Activated CD8-positive, alpha-beta memory T cell treated with anti-CD3 and anti-CD28 coated beads for 1 hour (primary cell): ENCODE data around the gene POMT1.

Source experiments
- DNase-seq, 2 donors: peaks; one replicate each; pipeline ENCODE4 v3.0.0-alpha.2; 2020; ENCODE audit warnings: low read depth in 1 of 2; ENCODE audit errors: extremely low read depth in 1 of 2

POMT1 gene

GRCh38 chr9:131475956-131476776, 26.6 kb upstream of the POMT1 start:
- DNase-seq = no peak

- no peak for DNase-seq
Observed at GRCh38 chr9:131476777-131477345, 25.9 kb upstream of the POMT1 start.

GRCh38 chr9:131477367-131477766, 25.4 kb upstream of the POMT1 start:
- no peak for DNase-seq

- DNase-seq = no peak
Observed at GRCh38 chr9:131477816-131478419, 24.8 kb upstream of the POMT1 start.

GRCh38 chr9:131478421-131478868, 24.3 kb upstream of the POMT1 start:
- peak in 1 of 2 donors; percentile 52 for DNase-seq

- no peak for DNase-seq
Observed at GRCh38 chr9:131478911-131479310, 23.8 kb upstream of the POMT1 start.

- DNase-seq = no peak
Observed at GRCh38 chr9:131480258-131480657, 22.5 kb upstream of the POMT1 start.

- DNase-seq = no peak
Observed at GRCh38 chr9:131481441-131482342, 21.0 kb upstream of the POMT1 start.

- DNase-seq = no peak
Observed at GRCh38 chr9:131482343-131483006, 20.2 kb upstream of the POMT1 start.

GRCh38 chr9:131483319-131484050, 19.2 kb upstream of the POMT1 start:
- DNase-seq = no peak

GRCh38 chr9:131484051-131484445, 18.7 kb upstream of the POMT1 start:
- no peak for DNase-seq

- DNase-seq = no peak
Observed at GRCh38 chr9:131484560-131485185, 18.0 kb upstream of the POMT1 start.

GRCh38 chr9:131485206-131485605, 17.5 kb upstream of the POMT1 start:
- no peak for DNase-seq

- DNase-seq = no peak
Observed at GRCh38 chr9:131485728-131486422, 16.8 kb upstream of the POMT1 start.

GRCh38 chr9:131487001-131487400, 15.7 kb upstream of the POMT1 start:
- no peak for DNase-seq

- DNase-seq = no peak
Observed at GRCh38 chr9:131487621-131488031, 15.1 kb upstream of the POMT1 start.

GRCh38 chr9:131490514-131490913, 12.2 kb upstream of the POMT1 start:
- no peak for DNase-seq

GRCh38 chr9:131491001-131491710, 11.6 kb upstream of the POMT1 start:
- no peak for DNase-seq
